Measurements from ENCODE around the gene BBS12.
"Not testable (repeated sequence)": the region's sequence is repeated elsewhere in the genome, so short reads cannot be mapped to it uniquely, and the experiment has no call there.

The BBS12 gene

GRCh38 chr4:122766353-122766705 lies 33.8 kb downstream of the BBS12 start:
- no peak for DNase-seq

DNA sequence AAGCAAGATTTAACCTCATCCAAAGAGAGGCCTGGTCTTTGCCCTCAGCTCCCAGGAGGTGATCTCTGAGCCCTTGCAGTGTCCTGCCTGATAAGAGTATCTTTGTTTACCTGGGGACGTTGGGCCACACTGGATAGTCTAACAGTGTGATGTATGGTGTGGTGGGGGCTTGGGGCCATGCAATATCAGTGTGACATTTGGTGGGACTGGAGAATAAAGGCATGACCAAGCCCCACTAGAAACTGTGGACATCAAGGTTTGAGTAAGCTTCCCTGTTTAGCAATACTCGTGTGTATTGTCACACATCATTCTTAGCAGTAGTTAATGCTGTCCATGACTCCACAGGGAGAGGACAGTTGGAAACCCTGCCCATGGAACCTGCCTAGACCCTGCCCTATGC lies 34.4 kb downstream of the BBS12 start:
- no peak for DNase-seq

DNA sequence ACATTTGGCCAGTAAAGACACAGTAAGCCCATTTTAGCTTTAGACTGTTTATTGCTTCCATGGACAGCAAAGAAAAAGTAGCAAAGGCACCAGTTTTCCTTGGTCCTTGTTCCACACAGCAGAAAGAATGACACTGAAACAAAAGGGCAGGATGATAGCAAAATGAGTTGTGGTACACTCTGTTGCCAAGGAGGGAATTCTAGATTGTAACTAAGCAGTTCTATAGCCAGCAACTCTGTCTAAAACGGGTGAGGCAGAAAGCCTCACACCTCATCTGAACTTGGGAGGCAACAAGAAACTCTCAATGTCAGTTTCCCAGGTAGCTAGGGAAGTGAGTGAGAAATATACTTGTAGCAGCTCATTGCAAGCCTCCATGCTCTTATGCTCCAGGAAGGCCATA lies 39.2 kb downstream of the BBS12 start:
- no peak for DNase-seq

DNA sequence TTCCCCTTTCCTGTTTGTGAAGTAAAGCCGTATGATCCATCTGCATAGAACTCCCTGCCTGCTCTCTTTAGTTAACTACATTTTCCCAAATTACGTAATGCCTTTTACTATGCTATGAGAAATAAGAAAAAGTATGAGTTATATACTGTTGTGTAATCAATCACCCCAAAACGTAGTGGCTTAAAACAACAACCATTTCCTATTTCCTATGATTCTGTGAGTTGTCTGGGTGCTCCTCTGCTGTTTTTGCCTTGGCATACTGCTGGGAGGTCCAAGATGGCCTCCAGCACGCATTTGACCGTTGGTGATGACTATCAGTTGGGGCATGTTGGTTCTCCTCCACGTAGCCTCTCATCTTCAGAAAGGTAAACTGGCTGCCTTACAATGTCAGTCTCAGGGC lies 39.8 kb downstream of the BBS12 start:
- no peak for DNase-seq

GRCh38 chr4:122772986-122773385 lies 40.5 kb downstream of the BBS12 start:
- DNase-seq: no peak

GRCh38 chr4:122775039-122775438 lies 42.5 kb downstream of the BBS12 start:
- DNase-seq: no peak

DNA sequence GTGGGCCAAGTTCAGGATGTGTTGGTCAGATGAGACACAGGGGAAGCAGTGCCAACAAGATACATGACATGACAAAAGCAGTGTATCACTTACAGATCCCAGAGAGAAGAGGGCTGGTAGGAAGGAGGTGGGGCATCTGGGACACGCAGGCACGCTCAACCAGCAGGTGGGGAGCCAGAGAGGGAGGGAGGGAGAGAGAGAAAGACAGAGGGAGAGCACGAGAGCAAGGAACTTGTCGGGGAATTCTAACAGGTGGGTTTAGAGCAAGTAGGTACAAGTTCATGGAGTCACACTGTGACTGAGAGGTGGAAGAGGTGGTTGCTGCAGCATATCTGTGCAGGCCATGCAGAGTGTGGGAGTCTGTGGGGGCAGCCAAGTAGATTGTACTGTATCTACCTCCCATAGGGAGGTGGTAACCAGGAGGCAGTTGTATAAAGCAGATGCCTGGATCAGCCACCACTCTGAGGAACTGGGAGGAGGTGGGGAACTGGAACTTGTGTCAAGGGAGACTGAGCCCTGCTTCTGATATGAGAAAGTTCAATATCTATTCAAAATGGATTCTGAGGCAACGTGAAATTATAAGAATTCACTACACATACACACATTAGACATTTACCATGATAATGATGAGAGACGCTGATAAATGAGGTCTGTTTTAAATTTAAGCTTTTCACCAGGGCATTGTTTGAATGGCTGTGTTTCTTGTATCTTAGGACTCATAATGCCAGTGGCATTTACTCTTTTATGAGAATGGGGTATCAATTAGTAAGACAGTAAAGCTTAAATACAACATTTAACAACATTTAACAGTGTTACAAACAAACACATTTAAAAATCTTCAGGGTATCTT lies 43.7 kb downstream of the BBS12 start:
- DNase-seq: no peak

DNA sequence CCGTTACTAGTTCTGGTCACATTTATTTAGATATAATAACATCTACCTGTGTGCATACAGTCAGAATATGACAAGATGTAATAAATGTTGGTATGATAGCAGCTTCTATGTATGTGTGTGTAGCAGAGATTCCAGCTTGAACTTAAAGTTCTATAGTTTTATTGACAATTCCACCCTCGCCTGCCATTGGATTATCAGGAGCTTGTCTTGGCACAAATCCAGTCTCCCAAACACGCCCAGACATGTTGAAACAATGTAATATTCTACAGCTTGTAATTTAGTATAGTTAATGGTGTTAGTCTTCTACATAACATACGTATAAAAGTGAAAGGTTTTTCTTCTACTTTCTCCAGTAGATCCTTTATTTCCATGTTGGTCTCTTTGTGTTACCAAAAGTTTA lies 44.4 kb downstream of the BBS12 start:
- DNase-seq: no peak

GRCh38 chr4:122777846-122778673 lies 45.6 kb downstream of the BBS12 start:
- no peak for DNase-seq

DNA sequence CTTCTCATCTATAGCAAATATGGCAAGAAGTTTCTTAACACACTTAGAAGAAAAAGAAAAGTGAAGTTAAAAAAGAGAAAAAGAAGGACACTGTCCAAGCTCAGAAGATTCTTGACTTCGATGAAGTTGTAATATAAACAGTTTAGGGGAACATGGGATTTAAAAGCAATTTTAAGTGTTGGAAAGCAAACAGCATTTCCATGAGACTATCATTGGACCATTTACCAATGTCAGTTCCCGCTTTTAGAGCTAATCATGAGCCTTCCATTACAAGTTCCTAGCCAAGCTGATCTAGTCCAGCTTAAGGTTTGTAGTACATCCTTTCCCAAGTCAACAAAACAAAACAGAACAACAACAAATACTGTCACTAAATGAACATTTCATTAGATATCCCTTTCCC lies 49.0 kb downstream of the BBS12 start:
- DNase-seq: no peak

DNA sequence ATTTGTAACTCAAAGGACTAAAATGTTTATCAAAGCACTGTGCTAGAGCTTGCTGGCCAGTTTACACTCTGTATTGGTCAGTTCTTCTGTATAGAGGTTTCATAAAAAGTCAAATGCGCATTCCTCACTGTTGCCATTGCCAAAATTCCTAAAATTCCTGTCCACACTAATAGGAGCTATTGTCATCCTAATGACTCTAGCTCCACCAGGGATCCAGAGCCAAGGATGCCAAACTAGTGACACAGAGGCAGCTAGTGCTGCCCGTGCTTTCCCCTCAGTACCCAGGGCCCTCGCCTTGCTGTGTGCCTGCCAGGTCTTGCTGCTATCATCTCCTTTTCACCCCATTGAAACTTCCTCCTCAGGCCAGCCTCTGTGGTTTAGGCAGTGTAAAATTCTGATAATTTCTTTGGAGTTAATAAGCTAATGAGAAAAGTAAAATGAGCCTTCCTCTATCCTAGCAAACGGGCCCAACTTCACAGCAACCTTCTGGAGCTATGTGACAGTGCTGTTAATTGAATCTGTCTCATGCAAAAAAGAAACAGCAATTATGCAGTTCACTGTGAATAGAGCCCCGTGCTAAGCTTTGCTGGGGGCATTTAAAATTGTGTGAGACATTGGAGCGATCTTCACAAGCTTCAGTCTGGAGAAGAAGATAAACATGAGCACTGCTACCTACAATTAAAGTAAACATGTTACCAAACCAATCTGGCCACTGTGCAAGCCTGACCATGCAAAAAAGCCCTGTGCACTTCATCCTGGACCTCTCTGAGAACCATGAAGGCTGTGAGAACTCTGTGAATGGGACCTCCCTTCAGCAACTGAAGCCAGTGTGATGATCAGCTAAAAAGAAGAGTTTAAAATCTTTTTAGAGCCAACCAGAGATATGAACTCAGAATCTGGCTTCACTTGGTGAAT lies 51.1 kb downstream of the BBS12 start:
- no peak for DNase-seq

GRCh38 chr4:122784261-122784660 lies 51.8 kb downstream of the BBS12 start:
- no peak for DNase-seq

- DNase-seq: no peak
Measured at GRCh38 chr4:122785099-122785498, 52.6 kb downstream of the BBS12 start.

DNA sequence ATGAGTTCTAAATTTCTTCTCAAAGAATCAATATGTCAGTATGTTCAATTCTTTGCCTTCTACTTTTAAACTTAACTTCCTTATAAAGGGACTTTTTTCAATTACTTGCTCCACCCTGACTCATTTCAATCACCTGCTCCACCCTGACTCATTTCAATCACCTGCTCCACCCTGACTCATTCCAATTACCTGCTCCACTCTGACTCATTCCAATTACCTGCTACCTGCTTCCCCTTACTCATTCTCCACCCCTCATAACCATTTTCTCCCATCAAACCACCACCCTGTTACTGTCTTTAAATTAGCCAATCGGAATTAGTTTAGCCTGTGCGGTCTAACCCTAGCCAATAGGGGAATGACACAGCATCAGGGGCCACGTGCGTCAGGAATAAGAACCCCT lies 53.8 kb downstream of the BBS12 start:
- DNase-seq: not testable (repeated sequence)

- not testable (repeated sequence) for DNase-seq
Measured at GRCh38 chr4:122786920-122787319, 54.4 kb downstream of the BBS12 start.

- no peak for DNase-seq
Measured at GRCh38 chr4:122787940-122788339, 55.4 kb downstream of the BBS12 start.

DNA sequence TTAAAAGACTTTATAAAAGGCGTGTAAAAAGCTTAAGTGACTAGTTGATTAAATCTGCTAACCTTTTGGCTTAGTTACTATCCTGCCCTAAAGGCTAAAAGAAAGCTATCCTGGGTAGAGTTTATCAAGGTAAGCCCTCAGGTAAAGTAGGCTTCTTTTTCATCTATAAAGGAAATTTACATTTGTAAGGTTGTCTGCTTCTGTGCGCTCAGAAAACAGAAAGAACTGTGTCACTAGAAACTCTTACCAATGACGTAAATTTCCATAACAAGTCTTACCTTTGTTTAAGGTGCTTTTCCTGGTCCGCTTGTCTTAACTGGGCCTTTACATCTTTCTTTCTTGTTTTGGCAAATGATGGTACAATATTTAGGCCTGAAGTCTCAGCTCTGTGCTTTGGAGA lies 56.4 kb downstream of the BBS12 start:
- no peak for DNase-seq

DNA sequence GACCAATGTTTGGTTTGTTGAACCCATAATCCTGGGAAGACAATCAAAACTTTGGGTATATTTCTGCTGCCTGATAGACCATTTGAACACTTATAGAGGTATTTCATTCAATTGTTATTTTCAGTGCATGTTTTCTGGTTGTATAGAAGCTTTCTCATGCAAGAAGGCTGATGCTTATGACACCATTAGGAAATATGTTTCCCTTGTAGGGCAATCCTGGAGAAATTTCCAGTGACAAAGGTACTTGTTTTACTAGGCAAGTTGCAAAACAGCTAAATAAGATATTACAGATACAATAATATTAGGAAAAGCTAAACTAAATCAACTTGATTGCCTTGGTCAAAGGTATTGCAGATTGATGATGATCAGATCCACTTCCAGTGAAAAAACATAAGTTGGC lies 61.3 kb downstream of the BBS12 start:
- DNase-seq: no peak
